Naive thymus-derived CD4-positive, alpha-beta T cell (primary cell): ENCODE measurements around the gene ETS2. TPM values are rescaled to one million over a fixed set of nuclear protein-coding genes. Genes with fewer than 3 reads are reported as not detected.
"Not testable (repeated sequence)": the region's sequence is repeated elsewhere in the genome, so short reads cannot be mapped to it uniquely, and the experiment has no call there.

ENCODE experiments used
- ATAC-seq: fragments of 150-1000 bp; cut with Tn5 transposase; 2 replicates; pipeline ENCODE4 v1.10.0; 2021; ENCODE audit warnings: mild to moderate bottlenecking, moderate library complexity
- CTCF ChIA-PET: fragments of 350-600 bp; sonication (Branson Sonifier 250); formaldehyde crosslinking; loops from one replicate; lab custom pipeline; 2021; ENCODE audit warnings: antibody characterized with exemption; lab: Charles Lee
- POLR2A ChIA-PET: fragments of 350-600 bp; sonication (Branson Sonifier 250); formaldehyde crosslinking; loops from one replicate; lab custom pipeline; 2021; ENCODE audit warnings: antibody characterized with exemption, inconsistent platforms; lab: Charles Lee
- DNase-seq, 9 donors: peaks; one replicate each; pipeline versions ENCODE4 v3.0.0 to v3.0.0-alpha.2; 2020 to 2022; ENCODE audit warnings: mixed read lengths in 1 of 9
- H3K27ac ChIP-seq: one replicate; pipeline ENCODE4 v1.7.0; 2013; ENCODE audit warnings: mild to moderate bottlenecking, low read depth, low read length, moderate library complexity
- H3K27me3 ChIP-seq, 2 donors: one replicate each; pipeline ENCODE4 v1.7.0; 2013; ENCODE audit warnings: low read length in 2 of 2, mild to moderate bottlenecking in 2 of 2, moderate library complexity in 2 of 2; ENCODE audit not compliant: control insufficient read depth in 2 of 2, insufficient read depth in 2 of 2
- H3K36me3 ChIP-seq, 3 experiments: 1 replicate in 2 of 3; 2 replicates in 1 of 3; pipeline ENCODE4 v1.7.0; 2013; ENCODE audit warnings: low read length in 3 of 3, mild to moderate bottlenecking in 3 of 3, moderate library complexity in 1 of 3; ENCODE audit not compliant: insufficient read depth in 3 of 3, control insufficient read depth in 2 of 3
- H3K4me1 ChIP-seq, 2 donors: one replicate each; pipeline ENCODE4 v1.7.0; 2013; ENCODE audit warnings: low read length in 2 of 2, mild to moderate bottlenecking in 2 of 2, moderate library complexity in 1 of 2; ENCODE audit not compliant: control insufficient read depth in 2 of 2, insufficient read depth in 2 of 2
- H3K4me3 ChIP-seq: 2 replicates; pipeline ENCODE4 v1.7.0; 2013; ENCODE audit warnings: mild to moderate bottlenecking, low read length
- H3K9me3 ChIP-seq, 3 experiments: 1 replicate in 2 of 3; 2 replicates in 1 of 3; pipeline ENCODE4 v1.7.0; 2013; ENCODE audit warnings: low read length in 3 of 3; ENCODE audit not compliant: control insufficient read depth in 2 of 3
- H3K27ac Mint-ChIP-seq, 9 donors: one replicate each; pipeline ENCODE4 v1.8.0; 2020 to 2022; ENCODE audit warnings: mixed read lengths in 9 of 9, mild to moderate bottlenecking in 8 of 9, moderate library complexity in 5 of 9, inconsistent platforms in 2 of 9
- H3K27me3 Mint-ChIP-seq, 5 donors: one replicate each; pipeline ENCODE4 v1.8.0; 2021 to 2022; ENCODE audit warnings: mixed read lengths in 5 of 5, mild to moderate bottlenecking in 1 of 5
- H3K36me3 Mint-ChIP-seq, 5 donors: one replicate each; pipeline ENCODE4 v1.8.0; 2020 to 2022; ENCODE audit warnings: mixed read lengths in 5 of 5, mild to moderate bottlenecking in 3 of 5, inconsistent platforms in 1 of 5
- H3K4me1 Mint-ChIP-seq, 7 donors: one replicate each; pipeline ENCODE4 v1.8.0; 2020 to 2022; ENCODE audit warnings: mixed read lengths in 7 of 7, mild to moderate bottlenecking in 3 of 7, inconsistent platforms in 1 of 7
- H3K4me3 Mint-ChIP-seq, 10 donors: one replicate each; pipeline ENCODE4 v1.8.0; 2020 to 2022; ENCODE audit warnings: mild to moderate bottlenecking in 10 of 10, mixed read lengths in 10 of 10, moderate library complexity in 6 of 10, inconsistent platforms in 2 of 10
- H3K9me3 Mint-ChIP-seq, 11 donors: one replicate each; pipeline ENCODE4 v1.8.0; 2020 to 2022; ENCODE audit warnings: mixed read lengths in 11 of 11, mild to moderate bottlenecking in 4 of 11, inconsistent platforms in 1 of 11, moderate library complexity in 1 of 11
- intact Hi-C, 2 donors: fragments of 100-400 bp; cut with micrococcal nuclease; formaldehyde crosslinking; loops; one replicate each; pipeline ENCODE4 v1.15.1; 2023
- polyA plus RNA-seq, 2 donors: library from polyadenylated mRNA; unstranded; fragments of 300-500 nt; fragmentation: Illumina TruSeq; gene quantifications; one replicate each; pipeline ENCODE4 v1.2.3, GENCODE V29; 2021
- total RNA-seq, 6 experiments: library from RNA in 5 of 6; stranded (reverse) in 5 of 6; gene quantifications; 1 replicate in 5 of 6; 2 replicates in 1 of 6; pipeline ENCODE4 v1.2.3 and lab custom pipeline; 2021 to 2026

Gene ETS2
- total and polyA plus RNA-seq, 7 experiments from 2014 or later = 3.4 to 61.1 (median 17.1) TPM

GRCh38 chr21:38828111-38828510 is 22.4 kb downstream of the ETS2 start:
- DNase-seq, H3K4me3 ChIP-seq, ATAC-seq, CTCF ChIA-PET, H3K27me3 Mint-ChIP-seq, H3K27ac ChIP-seq, H3K27ac Mint-ChIP-seq, intact Hi-C loops, H3K4me1 ChIP-seq, H3K27me3 ChIP-seq, H3K4me3 Mint-ChIP-seq, H3K9me3 ChIP-seq, POLR2A ChIA-PET: not testable (repeated sequence)
- H3K36me3 Mint-ChIP-seq = peaks cover 0 to 14% (median 13%) of the 10 kb centered on the region in 5 donors
- peaks cover 0 to 14% (median 3%) of the 10 kb centered on the region in 11 donors for H3K9me3 Mint-ChIP-seq
- peaks cover 11 to 17% (median 13%) of the 10 kb centered on the region in 7 donors for H3K4me1 Mint-ChIP-seq
- H3K36me3 ChIP-seq = peaks cover 0 to 11% (median 0%) of the 10 kb centered on the region in 3 experiments

- intact Hi-C loops = loop anchor here in 1 of 2 donors (1.0 to 10.0 kb wide), 3 partner anchors 26 to 84 kb away; partner anchors contain the start of gene ETS2
- CTCF ChIA-PET = interaction anchor here (0.6 kb wide), 1 partner anchor 86 kb away, joined by 3 read pairs; no protein-coding TSS in a partner anchor
- POLR2A ChIA-PET = no interaction called here
- H3K4me1 ChIP-seq = no peaks in the 10 kb centered on the region
- no peak overlapping the region for H3K27ac ChIP-seq
- no peaks in the 10 kb centered on the region for H3K36me3 ChIP-seq
- H3K4me3 Mint-ChIP-seq = peak overlapping the region in 1 of 10 donors; percentile 15
- no peaks in the 10 kb centered on the region for H3K27me3 ChIP-seq
- no peak for ATAC-seq
- DNase-seq = no peak
- H3K36me3 Mint-ChIP-seq = no peaks in the 10 kb centered on the region
- peaks cover 0 to 7% (median 4%) of the 10 kb centered on the region in 5 donors for H3K27me3 Mint-ChIP-seq
- peak overlapping the region in 3 of 9 donors; percentile 24 to 36 (median 28) for H3K27ac Mint-ChIP-seq
- peaks cover 11 to 17% (median 13%) of the 10 kb centered on the region in 7 donors for H3K4me1 Mint-ChIP-seq
- H3K9me3 Mint-ChIP-seq = peaks cover 0 to 14% (median 3%) of the 10 kb centered on the region in 11 donors
- no peaks in the 10 kb centered on the region for H3K9me3 ChIP-seq
- no peak overlapping the region for H3K4me3 ChIP-seq
These were observed 25.2 kb downstream of the ETS2 start for GRCh38 chr21:38830671-38831525.

DNA sequence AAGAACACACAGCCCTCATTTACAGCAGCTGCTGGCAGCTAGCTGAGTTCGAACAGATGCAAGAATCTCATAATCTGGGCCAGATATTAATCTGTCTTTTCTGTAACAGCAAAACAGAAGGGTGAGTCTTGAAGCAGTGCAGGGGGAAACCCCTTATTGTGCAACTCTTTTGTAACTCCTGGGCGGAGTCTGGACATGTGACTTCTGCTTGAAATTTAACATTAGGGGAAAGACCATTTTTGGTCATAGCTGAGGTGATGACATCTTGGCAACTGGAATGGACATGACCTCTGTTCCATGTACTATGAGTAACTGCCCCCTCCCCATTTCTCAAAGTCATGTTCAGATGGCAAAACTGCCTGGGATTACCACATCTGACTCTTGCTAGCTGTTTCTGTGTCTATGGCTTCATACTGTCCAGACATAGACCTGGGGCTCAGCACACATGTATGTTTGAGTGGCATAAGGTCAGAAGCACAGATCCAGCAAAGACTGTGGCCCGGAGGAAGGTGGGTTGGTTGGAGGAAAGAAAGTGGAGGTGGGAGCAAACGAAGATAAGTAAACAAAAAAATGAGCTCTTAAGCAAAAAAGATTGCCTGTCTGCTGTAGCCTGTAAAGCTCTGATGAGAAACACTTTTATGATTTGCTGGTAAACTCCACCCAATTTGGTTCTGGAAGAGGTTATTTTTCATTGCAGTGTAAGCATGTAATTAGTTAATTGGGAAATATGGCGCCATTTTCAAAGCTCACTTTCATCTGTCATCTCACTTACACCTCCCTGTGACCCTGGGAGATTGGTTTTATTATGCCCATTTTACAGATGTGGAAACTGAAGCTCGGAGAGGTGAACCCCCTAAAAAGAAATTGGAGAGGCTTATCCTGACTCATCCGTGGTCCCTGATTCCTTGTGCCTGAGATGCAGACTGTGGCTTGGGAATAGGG is 26.1 kb downstream of the ETS2 start:
- H3K4me1 ChIP-seq = no peaks in the 10 kb centered on the region
- DNase-seq (peak in 6 of 9 donors; percentile 14 to 52 (median 31)), ATAC-seq (peak; percentile 90)
- no peaks in the 10 kb centered on the region for H3K36me3 ChIP-seq
- intact Hi-C loops = loop anchor here in 1 of 2 donors (1.0 to 10.0 kb wide), 3 partner anchors 26 to 83 kb away; partner anchors contain the start of gene ETS2
- Mint-ChIP-seq H3K36me3 (no peaks in the 10 kb centered on the region), H3K9me3 (peaks cover 0 to 8% (median 2%) of the 10 kb centered on the region in 11 donors), H3K4me3 (peak overlapping the region in 1 of 10 donors; percentile 11), H3K27me3 (peaks cover 0 to 7% (median 4%) of the 10 kb centered on the region in 5 donors), H3K4me1 (peaks cover 11 to 17% (median 13%) of the 10 kb centered on the region in 7 donors), H3K27ac (peak overlapping the region in 3 of 9 donors; percentile 24 to 28 (median 24))
- no peak overlapping the region for H3K4me3 ChIP-seq
- ChIA-PET CTCF (interaction anchor here (0.6 kb wide), 1 partner anchor 87 kb away, joined by 3 read pairs; no protein-coding TSS in a partner anchor), POLR2A (interaction anchor here (0.5 kb wide), 1 partner anchor 70 kb away, joined by 4 read pairs; no protein-coding TSS in a partner anchor)
- no peaks in the 10 kb centered on the region for H3K9me3 ChIP-seq
- no peaks in the 10 kb centered on the region for H3K27me3 ChIP-seq
- H3K27ac ChIP-seq = no peak overlapping the region

GRCh38 chr21:38832664-38833063 is 26.9 kb downstream of the ETS2 start:
- no peaks in the 10 kb centered on the region for H3K27me3 ChIP-seq
- POLR2A ChIA-PET = no interaction called here
- peaks cover 0 to 1% (median 0%) of the 10 kb centered on the region in 11 donors for H3K9me3 Mint-ChIP-seq
- intact Hi-C loops = loop anchor here (1.0 to 10.0 kb wide), 2 partner anchors 82 to 98 kb away; no protein-coding TSS in a partner anchor
- DNase-seq (no peak), ATAC-seq (no peak)
- H3K36me3 Mint-ChIP-seq = no peaks in the 10 kb centered on the region
- H3K4me3 ChIP-seq = no peak overlapping the region
- H3K27me3 Mint-ChIP-seq = peaks cover 0 to 7% (median 4%) of the 10 kb centered on the region in 5 donors
- H3K9me3 ChIP-seq = no peaks in the 10 kb centered on the region
- H3K4me1 Mint-ChIP-seq = peaks cover 11 to 17% (median 13%) of the 10 kb centered on the region in 7 donors
- H3K27ac ChIP-seq = no peak overlapping the region
- H3K27ac Mint-ChIP-seq = no peak overlapping the region
- CTCF ChIA-PET = no interaction called here
- no peaks in the 10 kb centered on the region for H3K36me3 ChIP-seq
- H3K4me3 Mint-ChIP-seq = no peak overlapping the region
- no peaks in the 10 kb centered on the region for H3K4me1 ChIP-seq

GRCh38 chr21:38833117-38833516 is 27.4 kb downstream of the ETS2 start:
- Histone ChIP-seq H3K27ac (no peak overlapping the region), H3K36me3 (no peaks in the 10 kb centered on the region), H3K9me3 (no peaks in the 10 kb centered on the region), H3K27me3 (no peaks in the 10 kb centered on the region), H3K4me3 (no peak overlapping the region), H3K4me1 (no peaks in the 10 kb centered on the region)
- peaks cover 11 to 19% (median 13%) of the 10 kb centered on the region in 7 donors for H3K4me1 Mint-ChIP-seq
- ChIA-PET POLR2A (no interaction called here), CTCF (no interaction called here)
- peaks cover 0 to 7% (median 4%) of the 10 kb centered on the region in 5 donors for H3K27me3 Mint-ChIP-seq
- H3K27ac Mint-ChIP-seq = no peak overlapping the region
- no peak overlapping the region for H3K4me3 Mint-ChIP-seq
- DNase-seq (peak in 1 of 9 donors; percentile 11), ATAC-seq (no peak)
- intact Hi-C loops = loop anchor here (1.0 to 10.0 kb wide), 2 partner anchors 82 to 99 kb away; no protein-coding TSS in a partner anchor
- no peaks in the 10 kb centered on the region for H3K36me3 Mint-ChIP-seq
- H3K9me3 Mint-ChIP-seq = peaks cover 0 to 1% (median 0%) of the 10 kb centered on the region in 11 donors

DNA sequence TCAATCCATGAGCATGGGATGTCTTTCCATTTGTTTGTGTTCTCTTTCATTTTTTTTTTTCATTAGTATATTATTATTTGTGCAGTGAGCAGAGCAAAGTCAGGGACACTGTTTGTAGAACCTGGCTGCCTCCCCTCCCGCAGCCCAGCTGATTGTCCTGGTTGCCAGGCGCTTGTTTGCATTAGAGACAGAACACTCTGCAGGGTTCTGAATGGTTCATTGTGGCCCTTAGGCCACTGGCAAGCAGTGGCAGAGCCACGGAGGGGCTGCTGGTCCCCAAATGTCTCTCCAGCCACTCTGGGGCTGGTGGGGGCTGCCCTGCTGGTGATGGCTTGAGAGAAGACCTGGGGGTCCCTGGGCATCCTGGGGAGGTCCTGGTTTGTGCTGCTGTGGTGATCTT is 29.0 kb downstream of the ETS2 start:
- Mint-ChIP-seq H3K27ac (no peak overlapping the region), H3K4me1 (peaks cover 11 to 21% (median 13%) of the 10 kb centered on the region in 7 donors), H3K4me3 (no peak overlapping the region), H3K36me3 (no peaks in the 10 kb centered on the region), H3K27me3 (peaks cover 0 to 7% (median 4%) of the 10 kb centered on the region in 5 donors), H3K9me3 (peaks cover 0 to 1% (median 0%) of the 10 kb centered on the region in 11 donors)
- no peak overlapping the region for H3K27ac ChIP-seq
- POLR2A ChIA-PET = no interaction called here
- no peaks in the 10 kb centered on the region for H3K27me3 ChIP-seq
- intact Hi-C loops = loop anchor here in 1 of 2 donors (10.0 kb wide), 1 partner anchor 80 kb away; no protein-coding TSS in a partner anchor
- DNase-seq = no peak
- no peaks in the 10 kb centered on the region for H3K9me3 ChIP-seq
- no peaks in the 10 kb centered on the region for H3K4me1 ChIP-seq
- no peaks in the 10 kb centered on the region for H3K36me3 ChIP-seq
- ATAC-seq = no peak
- CTCF ChIA-PET = no interaction called here
- H3K4me3 ChIP-seq = no peak overlapping the region
